Placental pericyte (primary cell): ENCODE results near the gene RNF167. TPM values are rescaled to one million over a fixed set of nuclear protein-coding genes. Genes with fewer than 3 reads are reported as not detected.

ENCODE experiments used
- small RNA-seq: library from RNA; depleted of rRNA; stranded (forward); fragments of <200 nt; gene quantifications from one replicate; pipeline ENCODE3, GENCODE V24; 2012; ENCODE audit warnings: low replicate concordance
- total RNA-seq: library from RNA; depleted of rRNA; stranded (reverse); fragments of >200 nt; gene quantifications from 2 replicates; pipeline ENCODE4 v1.2.3, GENCODE V29; 2012

The RNF167 gene
- 21.2 and 51.8 TPM in 2 replicates for total RNA-seq

GRCh38 chr17:4939796-4940554 is at the start of gene RNF167, which contains the start of gene SLC25A11:
TSS of gene RNF167 (plus strand) at chr17:4940268. CDS start at chr17:4940910, 642 bp downstream.
TSS of gene SLC25A11 (minus strand) at chr17:4940046. CDS start at chr17:4939910, 136 bp downstream.

GRCh38 chr17:4899341-4900230 is 40.5 kb upstream of the RNF167 start, which contains the start of gene C17orf107:
TSS of gene C17orf107 (plus strand) at chr17:4899536. CDS start at chr17:4899763, 227 bp downstream.

GRCh38 chr17:4903051-4903818 is 36.8 kb upstream of the RNF167 start, which contains the start of gene CHRNE:
TSS of gene CHRNE (minus strand) at chr17:4903098. CDS start at chr17:4903063, 35 bp downstream.

GRCh38 chr17:4931963-4932362 is 8.1 kb upstream of the RNF167 start, which contains the start of gene GP1BA:
TSS of gene GP1BA (plus strand) at chr17:4932277. CDS start at chr17:4932605, 328 bp downstream.

GRCh38 chr17:4948166-4948930 is 8.3 kb downstream of the RNF167 start, which contains the start of gene PFN1:
TSS of gene PFN1 (minus strand) at chr17:4948530. CDS start at chr17:4948394, 136 bp downstream.

GRCh38 chr17:4950746-4951204 is 10.7 kb downstream of the RNF167 start, which contains the start of gene ENO3:
TSS of gene ENO3 (plus strand) at chr17:4951119. CDS start at chr17:4951830, 711 bp downstream.

GRCh38 chr17:4967539-4968485 is 27.7 kb downstream of the RNF167 start, which contains the start of gene SPAG7:
TSS of gene SPAG7 (minus strand) at chr17:4967817. CDS start at chr17:4967804, 13 bp downstream.

GRCh38 chr17:4986951-4987766 is 47.1 kb downstream of the RNF167 start, which contains the start of gene CAMTA2:
TSS of gene CAMTA2 (minus strand) at chr17:4987675. CDS start at chr17:4986222, 1,453 bp downstream.

Small RNA genes lying within 50 kb of the gene (small RNA-seq; reads per million reads assigned to genes)
- gene MIR6864 = not detected
- not detected for gene MIR6865

Other genes starting within 250 kb of the RNF167 start
- gene PELP1, start 236.1 kb upstream of the RNF167 start, total RNA-seq = 20.6 and 31.5 TPM in 2 replicates
- gene ARRB2, start 229.6 kb upstream of the RNF167 start, total RNA-seq = 3.9 and 5.0 TPM in 2 replicates
- gene MED11, start 208.8 kb upstream of the RNF167 start, total RNA-seq = 8.9 and 13.3 TPM in 2 replicates
- 0.22 TPM in 1 of 2 replicates, not detected in the other for gene ZMYND15, start 200.4 kb upstream of the RNF167 start, total RNA-seq
- 0.57 and 3.1 TPM in 2 replicates for gene CXCL16, start 200.3 kb upstream of the RNF167 start, total RNA-seq
- not detected in 2 replicates for gene TM4SF5, start 168.4 kb upstream of the RNF167 start, total RNA-seq
- gene VMO1, start 153.9 kb upstream of the RNF167 start, total RNA-seq = 1.8 TPM in 1 of 2 replicates, not detected in the other
- gene GLTPD2, start 151.3 kb upstream of the RNF167 start, total RNA-seq = not detected in 2 replicates
- gene PSMB6, start 144.1 kb upstream of the RNF167 start, total RNA-seq = 112 and 162 TPM in 2 replicates
- 16.0 and 18.3 TPM in 2 replicates for gene PLD2, start 133.1 kb upstream of the RNF167 start, total RNA-seq
- gene MINK1, start 106.9 kb upstream of the RNF167 start, total RNA-seq = 29.5 and 46.4 TPM in 2 replicates
- gene C17orf107, start 40.7 kb upstream of the RNF167 start, total RNA-seq = 0.57 and 6.1 TPM in 2 replicates
- 0.14 and 0.44 TPM in 2 replicates for gene CHRNE, start 37.2 kb upstream of the RNF167 start, total RNA-seq
- gene GP1BA, start 8.0 kb upstream of the RNF167 start, total RNA-seq = under 0.01 TPM in 1 of 2 replicates, not detected in the other
- 49.5 and 75.6 TPM in 2 replicates for gene SLC25A11, start 222 bp upstream of the RNF167 start, total RNA-seq
- 759 and 850 TPM in 2 replicates for gene PFN1, start 8.3 kb downstream of the RNF167 start, total RNA-seq
- gene ENO3, start 10.9 kb downstream of the RNF167 start, total RNA-seq = 2.4 and 5.3 TPM in 2 replicates
- 28.9 and 66.1 TPM in 2 replicates for gene SPAG7, start 27.5 kb downstream of the RNF167 start, total RNA-seq
- gene CAMTA2, start 47.4 kb downstream of the RNF167 start, total RNA-seq = 15.3 and 19.3 TPM in 2 replicates
- 0.22 and 0.43 TPM in 2 replicates for gene INCA1, start 57.3 kb downstream of the RNF167 start, total RNA-seq
- 65.3 and 75.5 TPM in 2 replicates for gene KIF1C, start 57.7 kb downstream of the RNF167 start, total RNA-seq
- gene SLC52A1, start 95.2 kb downstream of the RNF167 start, total RNA-seq = 0.14 TPM in 1 of 2 replicates, not detected in the other
- gene ZFP3, start 138.2 kb downstream of the RNF167 start, total RNA-seq = 1.1 and 1.8 TPM in 2 replicates
- 5.5 and 5.6 TPM in 2 replicates for gene ZNF232, start 171.6 kb downstream of the RNF167 start, total RNA-seq
- under 0.01 TPM in 2 replicates for gene USP6, start 175.8 kb downstream of the RNF167 start, total RNA-seq